Heart left ventricle (tissue), 13 donors: Measurements from ENCODE around the gene MRM2.

Source experiments
- POLR2A ChIP-seq, 2 donors: fragments of 450-650 bp; IDR thresholded peaks; one replicate each; pipeline ENCODE4 v1.6.1; 2017; ENCODE audit warnings: antibody characterized with exemption in 2 of 2, mild to moderate bottlenecking in 2 of 2, moderate library complexity in 2 of 2
- TF ChIP-seq, protein P1 (sequence below), 12 donors: fragments of 200-600 bp; sonication (generic) in 4 of 12; IDR thresholded peaks; one replicate each; pipeline versions ENCODE4 v1.5.0 to v1.8.0; 2018 to 2022; ENCODE audit warnings: antibody characterized with exemption in 12 of 12, mild to moderate bottlenecking in 5 of 12
- donor health status: ischemic (EF 13 %, LVEDD 7.1; RV severe dilation, severe dysfunction).
- donor health status: DM: no; HTN: yes; CAD: no.
- donor health status: DM: no; HTN: no; CAD: no.
- donor health status: ischemic (EF 25% LVEDD 6.9; RV normal size, moderate dysfunction).
- donor health status: ischemic (EF 25% LVEDD 5.7; RV mildly dilated, moderate dysfunction).
- donor health status: ischemic (EF 35%, LVEDD 5.7; RV mildly dilated, moderate dysfunction).
- donor health status: nonischemic (EF 11% LVEDD 7.7; RV severe dilation, severe dysfunction).
- donor health status: DM: yes; HTN: yes; CAD: no.
- donor health status: PGD.
- donor health status: ischemic (EF 29% LVEDD 5.4; RV normal size, mild dysfunction).
- donor health status: nonischemic (EF 23%, LVEDD 6.1; RV moderate dilation, normal function).

DNA sequence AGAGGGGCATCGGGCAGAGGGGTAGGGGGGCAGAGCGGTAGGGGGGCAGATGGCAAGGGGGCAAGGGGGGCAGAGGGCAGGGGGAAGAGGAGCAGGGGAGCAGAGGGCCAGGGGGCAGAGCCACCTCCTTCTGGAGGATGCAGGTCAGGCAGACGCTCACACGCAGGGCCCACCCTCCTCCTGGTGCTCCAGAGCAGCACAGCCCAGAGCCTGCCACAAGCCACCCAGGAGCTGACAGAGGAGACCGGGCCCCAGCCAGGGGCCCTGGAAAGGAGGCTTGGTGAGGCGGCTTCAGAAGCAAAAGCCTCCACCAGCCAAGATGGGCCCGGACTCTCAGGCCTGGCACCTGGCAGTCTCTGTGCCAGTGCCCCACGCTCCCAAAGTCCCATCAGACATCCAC lies 22.4 kb downstream of the MRM2 start:
- TF ChIP-seq, protein P1, sequence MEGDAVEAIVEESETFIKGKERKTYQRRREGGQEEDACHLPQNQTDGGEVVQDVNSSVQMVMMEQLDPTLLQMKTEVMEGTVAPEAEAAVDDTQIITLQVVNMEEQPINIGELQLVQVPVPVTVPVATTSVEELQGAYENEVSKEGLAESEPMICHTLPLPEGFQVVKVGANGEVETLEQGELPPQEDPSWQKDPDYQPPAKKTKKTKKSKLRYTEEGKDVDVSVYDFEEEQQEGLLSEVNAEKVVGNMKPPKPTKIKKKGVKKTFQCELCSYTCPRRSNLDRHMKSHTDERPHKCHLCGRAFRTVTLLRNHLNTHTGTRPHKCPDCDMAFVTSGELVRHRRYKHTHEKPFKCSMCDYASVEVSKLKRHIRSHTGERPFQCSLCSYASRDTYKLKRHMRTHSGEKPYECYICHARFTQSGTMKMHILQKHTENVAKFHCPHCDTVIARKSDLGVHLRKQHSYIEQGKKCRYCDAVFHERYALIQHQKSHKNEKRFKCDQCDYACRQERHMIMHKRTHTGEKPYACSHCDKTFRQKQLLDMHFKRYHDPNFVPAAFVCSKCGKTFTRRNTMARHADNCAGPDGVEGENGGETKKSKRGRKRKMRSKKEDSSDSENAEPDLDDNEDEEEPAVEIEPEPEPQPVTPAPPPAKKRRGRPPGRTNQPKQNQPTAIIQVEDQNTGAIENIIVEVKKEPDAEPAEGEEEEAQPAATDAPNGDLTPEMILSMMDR (IDR thresholded peaks at IDR 0.05): no peak
- no peak for TF ChIP-seq POLR2A (IDR thresholded peaks at IDR 0.05)
